Kidney glomerular epithelial cell (primary cell): Measurements from ENCODE around the gene SPDYE2.
"Not testable (repeated sequence)": the region's sequence is repeated elsewhere in the genome, so short reads cannot be mapped to it uniquely, and the experiment has no call there.

Experiments
- DNase-seq: peaks from one replicate; lab custom pipeline; 2025; lab: John Stamatoyannopoulos, UW

The SPDYE2 gene

DNA sequence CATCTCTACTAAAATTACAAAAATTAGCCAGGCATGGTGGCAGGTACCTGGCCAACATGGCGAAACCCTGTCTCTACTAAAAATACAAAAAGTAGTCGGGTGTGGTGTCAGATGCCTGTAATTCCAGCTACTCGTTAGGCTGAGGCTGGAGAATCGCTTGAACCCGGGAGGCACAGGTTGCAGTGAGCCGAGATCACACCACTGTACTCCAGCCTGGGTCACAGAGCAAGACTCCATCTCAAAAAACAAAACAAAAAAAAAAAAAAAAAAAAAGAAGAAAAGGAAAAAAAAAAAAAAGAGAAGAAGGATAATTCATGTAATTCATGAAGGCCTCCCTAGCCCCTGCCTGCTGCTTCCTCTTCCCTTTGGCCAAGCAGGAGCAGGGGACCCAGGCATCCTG lies 10.4 kb upstream of the SPDYE2 start:
- DNase-seq, result not testable (repeated sequence)

DNA sequence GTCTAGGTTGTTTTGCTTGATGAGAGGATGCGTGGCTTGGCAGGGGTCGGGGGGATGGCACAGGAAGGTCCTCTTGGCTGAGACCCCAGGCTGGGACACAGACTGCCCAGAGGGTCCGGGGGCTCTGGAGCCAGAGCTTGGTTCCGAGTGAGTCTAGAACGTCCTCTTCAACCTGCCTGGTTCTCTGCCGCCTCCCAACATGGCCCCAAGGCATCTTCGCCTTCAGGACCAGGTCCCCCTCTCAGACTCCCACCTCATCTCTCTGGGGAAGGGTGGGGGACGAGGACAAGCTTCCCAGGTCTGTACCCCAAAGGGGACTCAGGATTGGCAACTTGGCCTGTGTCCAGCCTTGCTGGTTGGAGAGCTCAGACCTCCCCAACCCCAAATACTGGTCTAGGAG lies 8.9 kb upstream of the SPDYE2 start:
- not testable (repeated sequence) for DNase-seq

DNA sequence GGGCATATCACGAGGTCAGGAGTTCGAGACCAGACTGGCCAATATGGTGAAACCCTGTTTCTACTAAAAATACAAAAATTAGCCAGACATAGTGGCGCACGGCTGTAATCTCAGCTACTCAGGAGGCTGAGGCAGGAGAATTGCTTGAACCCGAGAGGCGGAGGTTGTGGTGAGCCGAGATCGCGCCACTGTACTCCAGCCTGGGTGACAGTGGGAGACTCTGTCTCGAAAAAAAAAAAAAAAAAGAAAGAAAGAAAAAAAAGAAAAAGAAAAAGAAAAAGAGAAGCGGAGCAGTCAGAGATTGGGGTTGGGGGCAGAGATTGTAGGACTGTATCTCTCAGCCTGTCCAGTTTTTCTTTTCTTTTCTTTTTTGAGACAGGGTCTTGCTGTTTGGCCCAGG lies 8.3 kb upstream of the SPDYE2 start:
- DNase-seq, result not testable (repeated sequence)

- not testable (repeated sequence) for DNase-seq
Measured at GRCh38 chr7:102543596-102543995, 7.4 kb upstream of the SPDYE2 start, which contains the start of gene UPK3BL2. UPK3BL2 (minus strand) TSS chr7:102543696; CDS start chr7:102543636, 60 bp downstream.

GRCh38 chr7:102544372-102544771 lies 6.7 kb upstream of the SPDYE2 start:
- not testable (repeated sequence) for DNase-seq

GRCh38 chr7:102545288-102545687 lies 5.7 kb upstream of the SPDYE2 start:
- DNase-seq, result not testable (repeated sequence)

GRCh38 chr7:102546353-102546752 lies 4.7 kb upstream of the SPDYE2 start:
- DNase-seq, result not testable (repeated sequence)

DNA sequence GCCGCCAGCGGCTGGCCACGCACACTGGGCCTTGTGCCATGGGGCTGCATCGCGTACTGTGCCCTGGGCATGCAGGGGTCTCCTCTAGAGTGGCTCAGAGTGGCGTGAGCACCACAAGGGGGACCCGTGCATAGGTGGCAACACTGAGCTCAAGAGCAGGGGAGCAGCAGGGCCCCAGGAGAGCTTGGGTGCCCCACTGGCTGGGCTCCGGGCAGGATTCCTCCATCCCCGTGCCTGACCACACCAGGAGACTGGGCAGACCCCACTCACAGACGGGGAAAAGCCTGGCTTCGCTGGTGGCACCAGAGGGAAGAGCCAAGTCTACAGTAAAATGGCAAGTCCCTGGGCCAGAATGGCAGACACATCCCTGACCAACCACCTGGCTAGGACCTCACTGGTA lies 17.6 kb downstream of the SPDYE2 start:
- DNase-seq, result not testable (repeated sequence)

DNA sequence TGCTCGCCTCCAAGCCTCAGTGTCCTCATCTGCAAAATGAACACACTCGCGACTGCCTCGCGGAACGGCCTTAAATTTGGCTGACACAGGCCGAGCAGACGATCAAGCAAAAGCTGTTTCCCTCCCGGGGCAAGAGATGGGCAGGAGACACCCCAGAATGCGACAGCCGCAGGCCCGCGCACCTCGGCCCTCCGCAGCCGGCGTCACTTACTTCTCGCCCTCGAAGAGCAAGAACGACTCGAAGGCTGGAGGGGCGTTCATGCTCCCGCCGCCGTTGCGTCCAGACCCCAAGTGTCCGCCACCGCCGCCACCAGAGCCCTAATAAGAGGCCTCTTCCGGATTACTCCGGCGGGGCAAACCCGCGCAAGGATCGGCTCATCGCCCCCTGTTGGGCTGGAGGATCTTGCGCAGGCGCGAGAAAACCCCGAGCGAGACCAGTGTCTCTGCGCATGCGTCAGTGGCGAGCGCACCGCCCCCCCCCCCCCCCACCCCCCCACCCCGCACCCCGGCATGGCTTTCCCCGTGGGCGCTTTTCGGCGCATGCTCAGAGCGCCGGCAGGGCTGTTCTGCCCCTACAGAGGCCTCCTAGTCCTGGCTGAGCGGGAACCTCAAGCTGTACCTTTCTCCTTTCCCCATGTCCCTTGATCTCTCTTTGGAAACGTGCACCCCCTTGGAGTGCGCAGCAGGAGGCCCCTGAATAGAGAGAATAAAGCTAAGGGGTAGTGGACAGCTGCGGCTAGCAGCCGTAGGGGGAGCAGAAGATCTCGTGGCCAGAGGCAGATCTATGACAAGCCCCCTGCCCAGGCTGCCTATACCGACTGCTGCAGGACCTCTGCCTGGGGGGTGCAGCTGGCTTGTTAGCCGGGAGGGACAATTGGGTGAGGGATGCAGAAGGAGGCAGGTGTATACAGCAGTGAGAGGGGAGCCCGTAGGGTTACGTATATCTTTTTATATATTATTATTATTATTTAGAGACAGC lies 21.5 kb downstream of the SPDYE2 start, which contains the start of gene POLR2J3:
Gene POLR2J3 (minus strand): TSS at position 323 of the 979 bp plus-strand sequence. CDS start 62 bp downstream, at position 261.
- DNase-seq, result not testable (repeated sequence)

- not testable (repeated sequence) for DNase-seq
Measured at GRCh38 chr7:102574607-102575006, 23.6 kb downstream of the SPDYE2 start.

- DNase-seq, result not testable (repeated sequence)
Measured at GRCh38 chr7:102576363-102576762, 25.3 kb downstream of the SPDYE2 start.

DNA sequence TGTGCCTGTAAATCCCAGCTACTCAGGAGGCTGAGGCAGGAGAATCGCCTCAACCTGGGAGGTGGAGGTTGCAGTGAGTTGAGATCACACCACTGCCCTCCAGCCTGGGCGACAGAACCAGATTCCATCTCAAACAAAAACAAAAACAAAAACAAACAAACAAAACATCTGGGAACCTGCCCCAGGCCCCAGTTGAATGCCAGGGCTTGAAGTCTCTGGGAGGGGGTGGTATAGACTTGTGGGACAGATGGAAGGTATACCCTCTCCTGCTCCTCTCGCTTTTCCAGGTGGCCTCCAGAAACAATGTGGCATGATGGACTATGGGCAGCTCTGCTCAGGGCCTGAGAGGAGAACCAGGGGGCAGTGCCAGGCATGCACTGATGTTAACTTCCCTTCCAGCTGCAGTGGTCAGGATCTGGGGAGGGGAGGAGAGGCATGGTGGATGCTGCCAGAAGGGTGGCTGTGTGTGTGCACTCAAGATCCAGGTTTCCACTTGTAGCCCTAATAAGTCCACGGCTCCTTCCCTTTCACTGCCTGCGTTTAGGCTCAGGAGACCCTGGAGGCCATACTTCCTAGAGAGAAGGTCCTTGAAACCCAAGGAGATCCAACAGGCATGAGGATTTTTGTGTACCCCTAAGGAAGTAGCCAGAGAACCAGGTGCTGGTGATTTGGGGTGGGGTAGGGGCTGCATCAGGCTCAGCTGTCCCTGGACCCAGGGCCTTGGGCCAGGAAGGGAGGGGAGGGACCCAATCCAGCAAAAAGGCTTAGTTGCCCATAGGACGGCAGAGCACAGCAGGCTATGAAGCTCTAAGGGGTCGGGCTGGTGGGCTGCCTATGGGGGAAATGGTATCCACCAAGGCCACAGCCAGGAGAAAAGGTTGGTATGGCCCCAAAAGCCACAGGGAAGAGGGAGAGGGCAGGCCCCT lies 26.6 kb downstream of the SPDYE2 start:
- not testable (repeated sequence) for DNase-seq

GRCh38 chr7:102578486-102578885 lies 27.5 kb downstream of the SPDYE2 start:
- not testable (repeated sequence) for DNase-seq

DNA sequence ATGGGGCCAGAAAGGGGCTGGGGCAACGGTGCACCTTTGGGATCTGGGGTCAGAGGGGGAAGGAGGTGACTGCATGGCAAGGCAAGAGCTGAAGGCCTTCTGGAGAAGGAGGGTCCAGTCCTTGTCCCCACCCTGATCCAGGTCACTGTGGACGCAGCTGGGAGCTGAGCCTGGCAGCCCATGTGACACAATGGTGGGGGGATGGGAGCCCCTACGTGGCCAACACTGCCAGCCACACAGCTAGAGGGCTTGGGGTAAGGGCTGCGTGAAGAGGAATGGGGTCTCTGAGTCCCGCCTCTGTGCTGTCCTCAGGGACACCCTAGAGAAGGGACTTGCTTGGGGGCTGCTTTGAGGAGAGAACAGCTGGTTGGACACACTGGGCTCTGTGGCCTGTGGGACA lies 30.7 kb downstream of the SPDYE2 start:
- not testable (repeated sequence) for DNase-seq

DNA sequence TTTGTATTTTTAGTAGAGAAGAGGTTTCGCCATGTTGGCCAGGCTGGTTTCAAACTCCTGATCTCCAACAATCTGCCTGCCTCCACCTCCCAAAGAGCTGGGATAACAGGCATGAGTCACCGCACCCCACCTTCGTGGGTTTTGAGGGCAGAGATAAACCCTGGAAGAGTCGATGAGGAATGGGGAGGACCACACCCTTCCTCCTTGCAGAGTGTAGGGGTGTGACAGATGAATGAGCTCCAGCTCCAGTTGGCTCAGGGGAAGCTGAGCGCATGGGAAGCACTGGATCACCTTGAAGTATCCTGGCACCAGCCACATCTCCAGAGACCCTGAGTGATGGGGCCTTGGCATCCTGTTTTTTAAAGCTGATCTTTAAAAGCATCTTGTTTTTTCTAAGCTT lies 32.5 kb downstream of the SPDYE2 start:
- DNase-seq, result not testable (repeated sequence)

DNA sequence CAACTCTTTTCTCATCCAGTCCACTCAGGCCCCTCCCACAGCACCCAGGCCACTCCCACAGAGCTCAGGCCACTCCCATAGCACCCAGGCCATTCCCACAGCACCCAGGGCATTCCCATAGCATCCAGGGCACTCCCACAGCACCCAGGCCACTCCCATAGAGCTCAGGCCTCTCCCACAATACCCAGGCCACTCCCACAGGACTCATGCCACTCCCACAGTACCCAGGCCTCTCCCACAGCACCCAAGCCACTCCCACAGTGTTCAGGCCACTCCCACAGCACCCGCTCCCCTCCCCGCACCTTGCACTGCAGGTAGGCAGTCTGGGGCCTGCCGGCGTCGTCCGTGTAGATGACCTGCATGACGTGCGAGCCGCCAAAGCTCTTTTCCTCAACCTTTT lies 38.8 kb downstream of the SPDYE2 start:
- not testable (repeated sequence) for DNase-seq

GRCh38 chr7:102592477-102593019 lies 41.5 kb downstream of the SPDYE2 start:
- DNase-seq, result not testable (repeated sequence)

DNA sequence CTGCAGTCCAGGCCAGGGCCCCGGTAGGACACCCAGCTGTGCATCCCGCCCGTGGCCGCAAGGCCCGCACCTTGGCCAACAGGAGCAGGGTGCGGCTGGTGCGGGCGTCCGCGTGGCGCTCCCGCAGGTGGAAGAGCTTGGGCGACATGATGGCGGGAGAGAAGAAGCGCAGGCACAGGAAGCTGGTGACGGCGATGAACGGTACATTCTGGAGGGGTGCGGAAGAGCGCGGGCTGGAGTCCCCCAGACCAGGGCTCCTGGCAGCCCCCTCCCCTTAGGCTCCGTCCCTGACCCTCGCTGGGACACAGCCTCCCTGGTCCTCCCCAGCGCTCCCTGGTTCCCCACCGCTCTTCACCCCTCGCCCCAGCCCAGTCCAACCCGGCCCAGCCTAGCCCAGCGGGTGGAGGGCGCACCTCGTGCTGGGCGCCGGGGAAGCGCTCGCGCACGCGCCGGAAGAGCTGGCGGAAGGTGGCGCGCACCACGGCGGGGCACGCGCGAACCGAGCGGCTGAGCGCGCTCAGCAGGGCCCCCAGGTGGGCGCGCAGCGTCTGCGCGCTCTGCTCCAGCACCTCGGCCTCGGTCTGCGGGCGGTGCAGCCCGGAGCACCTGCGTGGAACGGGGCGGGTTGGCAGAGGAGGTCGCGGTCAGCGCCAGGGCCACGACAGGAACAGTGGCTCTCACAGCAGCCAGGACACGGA lies 42.8 kb downstream of the SPDYE2 start:
- DNase-seq, result not testable (repeated sequence)

- not testable (repeated sequence) for DNase-seq
Measured at GRCh38 chr7:102596036-102596435, 45.0 kb downstream of the SPDYE2 start.

DNA sequence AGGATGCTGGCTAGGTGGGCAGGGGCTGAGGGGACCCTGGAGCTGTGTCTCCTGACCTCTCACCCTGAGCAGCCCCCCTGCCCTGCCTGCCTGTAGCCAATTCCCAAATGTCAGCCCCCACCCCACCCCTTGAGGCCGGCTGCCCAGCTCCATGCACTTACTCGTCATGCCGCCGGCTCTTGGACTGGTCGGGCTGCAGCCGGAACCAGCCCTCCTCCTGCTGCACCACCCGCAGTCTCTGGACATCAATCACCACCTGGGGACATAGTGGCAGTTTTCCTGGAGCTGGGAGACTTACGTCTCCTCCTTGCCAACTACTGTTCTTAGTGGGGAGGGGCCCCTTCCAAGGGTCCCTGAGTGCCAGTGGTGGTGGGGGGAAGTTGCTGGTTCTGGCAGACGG lies 48.7 kb downstream of the SPDYE2 start:
- DNase-seq, result not testable (repeated sequence)

DNA sequence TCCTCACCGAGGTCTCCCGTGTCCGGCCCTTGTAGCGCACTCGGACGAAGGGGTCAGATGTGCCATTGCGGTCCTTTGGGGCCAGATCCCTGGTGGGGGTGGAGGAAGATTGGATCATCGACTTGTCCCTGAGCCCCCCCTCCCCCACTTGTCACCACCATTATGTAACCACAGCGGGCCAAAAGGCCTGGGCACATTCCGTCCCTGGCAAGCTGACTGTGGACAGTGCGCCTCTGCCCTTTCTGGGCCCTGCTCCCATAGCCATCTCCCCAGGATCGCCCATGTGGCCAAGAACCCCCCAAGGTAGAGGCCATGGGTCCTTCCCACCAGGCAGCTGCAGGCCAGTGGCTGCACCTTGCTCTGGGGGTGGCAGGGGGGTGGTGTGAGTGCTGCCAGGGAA lies 51.3 kb downstream of the SPDYE2 start:
- DNase-seq, result not testable (repeated sequence)
